HepG2 (cell line): Measurements from ENCODE around the gene CTIF. TPM values are rescaled to one million over a fixed set of nuclear protein-coding genes. Genes with fewer than 3 reads are reported as not detected.

Source experiments
- ATF6 ChIP-seq: sonication (generic); formaldehyde crosslinking; conservative IDR thresholded peaks from 2 replicates; pipeline ENCODE4 v1.4.0; 2020; ENCODE audit warnings: missing genetic modification reagents
- CENPT ChIP-seq: sonication (generic); formaldehyde crosslinking; IDR thresholded peaks from 2 replicates; pipeline ENCODE4 v1.8.0; 2022; ENCODE audit warnings: low read depth, mild to moderate bottlenecking, moderate library complexity, missing genetic modification reagents
- E2F1 ChIP-seq: sonication (generic); formaldehyde crosslinking; IDR thresholded peaks from 2 replicates; pipeline ENCODE4 v1.5.0; 2020; ENCODE audit warnings: missing genetic modification reagents
- E2F5 ChIP-seq: sonication (generic); formaldehyde crosslinking; conservative IDR thresholded peaks from 2 replicates; pipeline ENCODE4 v1.4.0; 2020; ENCODE audit warnings: missing genetic modification reagents
- FOXA3 ChIP-seq: IDR thresholded peaks from 2 replicates; pipeline ENCODE4 v1.6.1; 2016; ENCODE audit warnings: missing genetic modification reagents, missing compliant biosample characterization
- FOXK2 ChIP-seq: fragments of 450-650 bp; IDR thresholded peaks from 2 replicates; pipeline ENCODE4 v1.6.1; 2016
- JARID2 ChIP-seq: sonication (generic); formaldehyde crosslinking; IDR thresholded peaks from 2 replicates; pipeline ENCODE4 v1.8.1; 2023; ENCODE audit warnings: missing genetic modification reagents, inconsistent platforms; ENCODE audit not compliant: insufficient replicate concordance
- MAX ChIP-seq: IDR thresholded peaks from 2 replicates; pipeline ENCODE4 v1.6.1; 2012; ENCODE audit warnings: inconsistent platforms
- PATZ1 ChIP-seq: sonication (generic); formaldehyde crosslinking; IDR thresholded peaks from 2 replicates; pipeline ENCODE4 v1.4.0; 2020; ENCODE audit warnings: missing genetic modification reagents
- TARDBP ChIP-seq: sonication (generic); formaldehyde crosslinking; IDR thresholded peaks from 2 replicates; pipeline ENCODE4 v1.8.0; 2022; ENCODE audit warnings: mild to moderate bottlenecking, missing genetic modification reagents
- TERF1 ChIP-seq: sonication (generic); formaldehyde crosslinking; IDR thresholded peaks from 2 replicates; pipeline ENCODE4 v1.8.0; 2022; ENCODE audit warnings: mild to moderate bottlenecking, missing genetic modification reagents, moderate library complexity
- XRCC5 ChIP-seq: fragments of 200-400 bp; formaldehyde crosslinking; optimal IDR thresholded peaks from 2 replicates; pipeline ENCODE3; 2017; ENCODE audit warnings: mild to moderate bottlenecking, low read length
- ZFX ChIP-seq: sonication (generic); formaldehyde crosslinking; IDR thresholded peaks from 2 replicates; pipeline ENCODE4 v1.4.0; 2020; ENCODE audit warnings: mild to moderate bottlenecking, low read depth, missing genetic modification reagents, moderate library complexity
- ZNF253 ChIP-seq: sonication (generic); formaldehyde crosslinking; IDR thresholded peaks from 2 replicates; pipeline ENCODE4 v1.8.0; 2022; ENCODE audit warnings: mild to moderate bottlenecking, missing genetic modification reagents, borderline replicate concordance
- ZNF441 ChIP-seq: sonication (generic); formaldehyde crosslinking; IDR thresholded peaks from 2 replicates; pipeline ENCODE4 v1.7.0; 2021; ENCODE audit warnings: missing genetic modification reagents, borderline replicate concordance
- ZNF687 ChIP-seq: sonication (generic); formaldehyde crosslinking; IDR thresholded peaks from 2 replicates; pipeline ENCODE4 v1.5.1; 2020; ENCODE audit warnings: mild to moderate bottlenecking, missing genetic modification reagents, moderate library complexity
- polyA plus RNA-seq, 8 experiments: library from polyadenylated mRNA; depleted of rRNA in 3 of 8; stranded (reverse) in 7 of 8; unstranded in 1 of 8; fragments of >200 nt; fragmentation: Illumina TruSeq in 4 of 8; extraction: Trizol in 4 of 8; gene quantifications; 2 replicates each; pipeline versions ENCODE4 v1.2.1 to v1.2.3, GENCODE V29; 2011 to 2016; ENCODE audit warnings: low read depth in 4 of 8, missing spikeins in 1 of 8, mixed read lengths in 1 of 8; ENCODE audit not compliant: insufficient read depth in 1 of 8
- total RNA-seq, 5 experiments: library from RNA; depleted of rRNA; stranded (reverse); fragments of >200 nt; fragmentation: Illumina TruSeq; extraction: Trizol; gene quantifications; 2 replicates each; pipeline ENCODE4 v1.2.3, GENCODE V29; 2016; ENCODE audit warnings: low read depth in 1 of 5

The CTIF gene
- total and polyA plus RNA-seq, 2 of the 13 experiments (the other 11 are each of a cell fraction or from before 2014, with no cell fraction given), result 18.2 to 28.0 TPM

GRCh38 chr18:48781163-48781987, 242.5 kb downstream of the CTIF start (continued):
- peak; percentile 87 for TF ChIP-seq ZNF687 (CRISPR knock-in tag)
- no peak for TF ChIP-seq E2F5
- TF ChIP-seq PATZ1 (CRISPR knock-in tag), result peak; percentile 95
- TF ChIP-seq ZNF253 (CRISPR knock-in tag), result no peak
- no peak for TF ChIP-seq E2F1
- no peak for TF ChIP-seq FOXA3 (CRISPR knock-in tag)
- TF ChIP-seq FOXK2, result no peak
- TF ChIP-seq ZFX (CRISPR knock-in tag), result peak; percentile 82
- no peak for TF ChIP-seq TERF1 (CRISPR knock-in tag)
- TF ChIP-seq XRCC5, result peak; percentile 49
- no peak for TF ChIP-seq ATF6 (CRISPR knock-in tag)
- TF ChIP-seq JARID2 (CRISPR knock-in tag), result no peak
- peak; percentile 47 for TF ChIP-seq TARDBP (CRISPR knock-in tag)
- TF ChIP-seq ZNF441 (CRISPR knock-in tag), result peak; percentile 65; the same call in 1 of the 2 replicates
- TF ChIP-seq CENPT (CRISPR knock-in tag), result no peak
- TF ChIP-seq MAX, result peak; percentile 90
